RWPE2 (cell line): Measurements from ENCODE around the gene SEMA4C.
A peak's percentile ranks its signal among the peaks of the same experiment; 100 is the strongest.

Experiments
- ATAC-seq: fragments of 200-7000 bp; cut with Tn5 transposase; 3 replicates; pipeline ENCODE4 v1.9.1; 2021; ENCODE audit warnings: low read depth
- DNase-seq: peaks from one replicate; pipeline ENCODE4 v3.0.0-alpha.2; 2020; ENCODE audit warnings: low spot score
- H3K27ac ChIP-seq: fragments of 450-650 bp; 2 replicates; pipeline ENCODE4 v1.5.1; 2017; ENCODE audit warnings: mild to moderate bottlenecking; ENCODE audit not compliant: poor library complexity, severe bottlenecking
- H3K27me3 ChIP-seq: fragments of 250-450 bp; sonication (Bioruptor Pico); 2 replicates; pipeline ENCODE4 v1.5.1; 2021; ENCODE audit warnings: mild to moderate bottlenecking, moderate library complexity; ENCODE audit not compliant: insufficient read depth, poor library complexity, severe bottlenecking
- H3K36me3 ChIP-seq: fragments of 250-450 bp; sonication (Bioruptor Pico); 2 replicates; pipeline ENCODE4 v1.5.1; 2020; ENCODE audit warnings: low read depth, mild to moderate bottlenecking, moderate library complexity
- H3K4me1 ChIP-seq: fragments of 250-450 bp; sonication (Bioruptor Pico); 2 replicates; pipeline ENCODE4 v1.5.1; 2021; ENCODE audit warnings: mild to moderate bottlenecking, moderate library complexity; ENCODE audit not compliant: insufficient read depth, poor library complexity, severe bottlenecking
- H3K4me3 ChIP-seq: fragments of 250-450 bp; sonication (Bioruptor Pico); 2 replicates; pipeline ENCODE4 v1.5.1; 2021; ENCODE audit warnings: mild to moderate bottlenecking, moderate library complexity; ENCODE audit not compliant: severe bottlenecking
- H3K9me3 ChIP-seq: fragments of 250-450 bp; sonication (Bioruptor Pico); 2 replicates; pipeline ENCODE4 v1.5.1; 2021; ENCODE audit warnings: mild to moderate bottlenecking, moderate library complexity; ENCODE audit not compliant: severe bottlenecking
- TF ChIP-seq, protein P1 (sequence below): fragments of 450-650 bp; IDR thresholded peaks from one replicate; pipeline ENCODE4 v1.5.1; 2017; ENCODE audit warnings: mild to moderate bottlenecking, moderate library complexity; ENCODE audit not compliant: poor library complexity, severe bottlenecking

SEMA4C gene

DNA sequence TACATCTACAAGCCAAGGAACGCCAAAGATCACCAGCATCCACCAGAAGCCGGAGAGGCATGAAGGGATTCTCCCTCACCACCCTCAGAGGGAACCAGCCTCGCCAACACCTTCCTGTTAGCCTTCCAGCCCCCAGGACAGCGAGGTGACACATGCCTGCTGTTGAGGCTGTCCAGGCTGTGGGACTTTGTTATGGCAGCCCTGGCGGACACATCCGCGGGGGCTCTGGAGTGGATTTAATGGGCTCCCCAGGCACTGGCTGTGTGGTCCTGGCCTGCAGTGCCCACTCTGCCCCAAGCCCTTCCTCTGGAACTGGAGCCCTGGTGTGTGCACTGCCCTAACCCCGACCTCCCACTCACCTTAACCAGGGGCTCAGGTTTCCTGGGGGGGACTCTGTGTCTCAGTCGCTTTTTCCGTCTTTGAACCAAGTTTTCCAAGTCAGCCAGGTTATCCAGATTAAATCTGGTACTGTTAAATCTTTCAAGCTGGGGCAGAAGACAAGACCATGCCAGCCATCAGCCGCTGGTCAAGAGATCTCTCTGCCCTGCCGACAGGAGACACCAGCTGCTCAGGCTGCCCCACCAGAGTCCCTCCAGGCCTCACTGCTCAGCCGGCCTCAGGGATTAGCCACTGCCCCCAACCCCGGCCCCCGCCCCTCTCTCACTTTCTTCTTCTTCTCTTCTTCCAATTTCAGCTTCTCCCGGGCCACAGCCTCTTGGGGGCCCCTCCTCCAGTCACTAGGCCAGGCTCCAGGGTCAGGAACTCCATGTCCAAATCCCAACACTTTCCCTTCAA is 28.0 kb downstream of the SEMA4C start:
- TF ChIP-seq, protein P1, sequence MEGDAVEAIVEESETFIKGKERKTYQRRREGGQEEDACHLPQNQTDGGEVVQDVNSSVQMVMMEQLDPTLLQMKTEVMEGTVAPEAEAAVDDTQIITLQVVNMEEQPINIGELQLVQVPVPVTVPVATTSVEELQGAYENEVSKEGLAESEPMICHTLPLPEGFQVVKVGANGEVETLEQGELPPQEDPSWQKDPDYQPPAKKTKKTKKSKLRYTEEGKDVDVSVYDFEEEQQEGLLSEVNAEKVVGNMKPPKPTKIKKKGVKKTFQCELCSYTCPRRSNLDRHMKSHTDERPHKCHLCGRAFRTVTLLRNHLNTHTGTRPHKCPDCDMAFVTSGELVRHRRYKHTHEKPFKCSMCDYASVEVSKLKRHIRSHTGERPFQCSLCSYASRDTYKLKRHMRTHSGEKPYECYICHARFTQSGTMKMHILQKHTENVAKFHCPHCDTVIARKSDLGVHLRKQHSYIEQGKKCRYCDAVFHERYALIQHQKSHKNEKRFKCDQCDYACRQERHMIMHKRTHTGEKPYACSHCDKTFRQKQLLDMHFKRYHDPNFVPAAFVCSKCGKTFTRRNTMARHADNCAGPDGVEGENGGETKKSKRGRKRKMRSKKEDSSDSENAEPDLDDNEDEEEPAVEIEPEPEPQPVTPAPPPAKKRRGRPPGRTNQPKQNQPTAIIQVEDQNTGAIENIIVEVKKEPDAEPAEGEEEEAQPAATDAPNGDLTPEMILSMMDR, result no peak
- no peak for ATAC-seq
- H3K36me3 ChIP-seq, result no peaks in the 10 kb centered on the region

GRCh38 chr2:96839875-96840850 is 29.7 kb downstream of the SEMA4C start:
- Histone ChIP-seq H3K4me3 (no peak overlapping the region), H3K9me3 (no peaks in the 10 kb centered on the region), H3K27ac (no peak overlapping the region), H3K27me3 (no peaks in the 10 kb centered on the region), H3K36me3 (no peaks in the 10 kb centered on the region), H3K4me1 (no peaks in the 10 kb centered on the region)
- DNase-seq, result no peak
- TF ChIP-seq, protein P1, result no peak
- ATAC-seq, result no peak

More for the DNA sequence above, 28.0 kb downstream of the SEMA4C start:
- DNase-seq, result no peak
- H3K9me3 ChIP-seq, result no peaks in the 10 kb centered on the region
- H3K27me3 ChIP-seq, result no peaks in the 10 kb centered on the region
- H3K4me3 ChIP-seq, result no peak overlapping the region
- H3K27ac ChIP-seq, result no peak overlapping the region
- H3K4me1 ChIP-seq, result no peaks in the 10 kb centered on the region

DNA sequence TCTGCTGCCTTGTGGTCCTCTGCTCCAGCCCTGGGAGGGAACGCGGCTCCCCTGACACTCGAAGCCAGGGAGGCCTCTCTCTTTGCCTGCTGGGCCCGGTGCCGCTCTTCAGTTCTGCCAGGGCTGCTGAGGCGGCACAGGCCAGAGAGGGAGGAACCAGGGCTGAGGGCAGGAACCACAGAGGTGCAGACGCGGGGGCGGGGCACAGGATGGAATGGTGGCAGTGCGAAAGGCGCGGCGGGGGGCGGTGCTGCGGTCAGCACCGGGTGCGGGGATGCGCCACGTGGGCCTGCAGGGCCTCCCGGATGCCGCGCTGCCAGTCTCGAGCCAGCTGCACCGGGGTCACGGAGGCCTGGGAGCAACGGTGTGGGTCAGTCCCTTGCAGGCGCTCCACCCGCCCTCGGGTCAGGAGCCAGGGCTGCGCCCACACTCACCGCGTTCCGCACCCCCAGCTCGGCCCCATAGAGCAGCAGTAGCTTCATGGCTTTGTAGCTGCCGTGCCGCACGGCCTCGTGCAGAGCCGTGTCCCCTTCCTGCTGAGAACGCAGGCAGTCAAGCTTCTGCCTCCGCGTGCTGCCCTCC is 30.5 kb downstream of the SEMA4C start:
- peak; percentile 33; the same call in 2 of the 3 replicates for ATAC-seq
- no peak overlapping the region for H3K27ac ChIP-seq

GRCh38 chr2:96838345-96839292 is 31.3 kb downstream of the SEMA4C start:
- DNase-seq (no peak), ATAC-seq (no peak)
- no peaks in the 10 kb centered on the region for H3K9me3 ChIP-seq
- 0 out of 2 replicates have a peak, but pooled peaks cover under 1% of the 10 kb centered on the region for H3K36me3 ChIP-seq
- no peaks in the 10 kb centered on the region for H3K4me1 ChIP-seq
- no peaks in the 10 kb centered on the region for H3K27me3 ChIP-seq
- TF ChIP-seq, protein P1, result no peak
- H3K4me3 ChIP-seq, result no peak overlapping the region
- H3K27ac ChIP-seq, result no peak overlapping the region

More for the DNA sequence above, 30.5 kb downstream of the SEMA4C start:
- Histone ChIP-seq H3K36me3 (no peaks in the 10 kb centered on the region), H3K4me3 (no peak overlapping the region), H3K27me3 (no peaks in the 10 kb centered on the region), H3K4me1 (no peaks in the 10 kb centered on the region), H3K9me3 (no peaks in the 10 kb centered on the region)
- TF ChIP-seq, protein P1, result no peak
- no peak for DNase-seq
